ENCODE measurements around the gene TRAPPC2L. TPM values are rescaled to one million over a fixed set of nuclear protein-coding genes. Genes with fewer than 3 reads are reported as not detected.

Gene TRAPPC2L
- total RNA-seq, 1 donor from 2014 or later, result 50.1 TPM

DNA sequence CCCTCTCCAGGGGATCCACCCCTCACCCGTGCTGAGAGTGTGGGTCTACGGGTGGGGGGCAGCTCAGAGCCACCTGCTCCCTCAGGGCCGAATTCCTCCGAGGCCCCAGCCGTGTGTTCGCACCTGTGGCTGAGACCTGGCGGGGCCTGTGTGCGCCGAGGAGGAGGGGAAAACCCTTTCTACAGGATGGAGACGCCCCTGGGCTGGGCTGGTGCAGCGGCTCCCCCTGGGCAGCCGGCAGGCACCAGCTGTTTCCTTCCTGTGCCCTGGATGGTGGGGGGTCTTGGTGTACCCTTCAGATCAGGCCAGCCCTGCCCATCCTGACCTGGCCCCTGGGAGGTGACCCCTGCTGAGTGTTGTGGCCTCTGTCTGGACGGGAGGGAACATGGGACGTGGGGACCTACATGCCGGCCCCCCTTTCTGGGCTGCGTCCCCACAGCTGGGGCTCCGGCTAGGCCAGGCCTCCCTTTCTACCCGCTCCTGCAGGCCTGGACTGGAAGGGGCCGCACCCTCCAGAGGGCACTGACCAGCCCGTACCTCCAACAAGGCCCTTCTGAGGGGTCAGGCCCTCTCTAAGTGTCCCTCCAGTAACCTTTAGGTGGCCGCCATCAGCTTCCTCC lies 37.9 kb downstream of the TRAPPC2L start:
- DNase-seq (ENCODE audit: low read depth), result no peak
- peaks cover 5% of the 10 kb centered on the region for H3K27me3 ChIP-seq (ENCODE audit: control insufficient read depth, insufficient read depth, low read length)
- H3K36me3 ChIP-seq (ENCODE audit: control insufficient read depth, insufficient read depth, low read length), result no peaks in the 10 kb centered on the region
- TF ChIP-seq, protein P1, sequence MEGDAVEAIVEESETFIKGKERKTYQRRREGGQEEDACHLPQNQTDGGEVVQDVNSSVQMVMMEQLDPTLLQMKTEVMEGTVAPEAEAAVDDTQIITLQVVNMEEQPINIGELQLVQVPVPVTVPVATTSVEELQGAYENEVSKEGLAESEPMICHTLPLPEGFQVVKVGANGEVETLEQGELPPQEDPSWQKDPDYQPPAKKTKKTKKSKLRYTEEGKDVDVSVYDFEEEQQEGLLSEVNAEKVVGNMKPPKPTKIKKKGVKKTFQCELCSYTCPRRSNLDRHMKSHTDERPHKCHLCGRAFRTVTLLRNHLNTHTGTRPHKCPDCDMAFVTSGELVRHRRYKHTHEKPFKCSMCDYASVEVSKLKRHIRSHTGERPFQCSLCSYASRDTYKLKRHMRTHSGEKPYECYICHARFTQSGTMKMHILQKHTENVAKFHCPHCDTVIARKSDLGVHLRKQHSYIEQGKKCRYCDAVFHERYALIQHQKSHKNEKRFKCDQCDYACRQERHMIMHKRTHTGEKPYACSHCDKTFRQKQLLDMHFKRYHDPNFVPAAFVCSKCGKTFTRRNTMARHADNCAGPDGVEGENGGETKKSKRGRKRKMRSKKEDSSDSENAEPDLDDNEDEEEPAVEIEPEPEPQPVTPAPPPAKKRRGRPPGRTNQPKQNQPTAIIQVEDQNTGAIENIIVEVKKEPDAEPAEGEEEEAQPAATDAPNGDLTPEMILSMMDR (IDR thresholded peaks at IDR 0.05; ENCODE audit: insufficient read depth, low read length, poor library complexity, severe bottlenecking), result no peak
- no peak overlapping the region for H3K4me3 ChIP-seq (ENCODE audit: low read depth, low read length)

DNA sequence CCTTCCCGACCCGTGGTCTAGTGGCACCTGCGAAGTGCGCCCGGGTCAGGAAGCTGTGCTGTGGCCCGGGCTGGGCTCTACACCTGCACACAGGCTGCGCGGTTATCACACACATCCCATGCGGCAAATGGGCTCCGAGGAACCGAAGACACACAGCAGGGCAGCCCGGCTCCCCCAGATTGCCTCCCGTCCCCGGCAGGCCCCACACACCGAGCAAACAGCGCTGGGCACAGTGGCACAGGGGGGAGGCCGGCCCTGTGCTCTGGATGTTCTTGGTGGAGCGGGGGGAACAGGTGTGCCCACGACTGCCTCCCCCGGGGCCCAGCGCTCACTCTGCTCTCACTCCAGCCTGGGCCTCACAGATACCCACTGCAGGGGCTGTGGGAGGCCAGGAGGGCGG lies 38.4 kb downstream of the TRAPPC2L start:
- TF ChIP-seq, protein P1 (IDR thresholded peaks at IDR 0.05; ENCODE audit: insufficient read depth, low read length, poor library complexity, severe bottlenecking), result no peak
- no peaks in the 10 kb centered on the region for H3K36me3 ChIP-seq (ENCODE audit: control insufficient read depth, insufficient read depth, low read length)
- DNase-seq (ENCODE audit: low read depth), result no peak
- H3K4me3 ChIP-seq (ENCODE audit: low read depth, low read length), result no peak overlapping the region
- H3K27me3 ChIP-seq (ENCODE audit: control insufficient read depth, insufficient read depth, low read length), result peaks cover 5% of the 10 kb centered on the region

DNA sequence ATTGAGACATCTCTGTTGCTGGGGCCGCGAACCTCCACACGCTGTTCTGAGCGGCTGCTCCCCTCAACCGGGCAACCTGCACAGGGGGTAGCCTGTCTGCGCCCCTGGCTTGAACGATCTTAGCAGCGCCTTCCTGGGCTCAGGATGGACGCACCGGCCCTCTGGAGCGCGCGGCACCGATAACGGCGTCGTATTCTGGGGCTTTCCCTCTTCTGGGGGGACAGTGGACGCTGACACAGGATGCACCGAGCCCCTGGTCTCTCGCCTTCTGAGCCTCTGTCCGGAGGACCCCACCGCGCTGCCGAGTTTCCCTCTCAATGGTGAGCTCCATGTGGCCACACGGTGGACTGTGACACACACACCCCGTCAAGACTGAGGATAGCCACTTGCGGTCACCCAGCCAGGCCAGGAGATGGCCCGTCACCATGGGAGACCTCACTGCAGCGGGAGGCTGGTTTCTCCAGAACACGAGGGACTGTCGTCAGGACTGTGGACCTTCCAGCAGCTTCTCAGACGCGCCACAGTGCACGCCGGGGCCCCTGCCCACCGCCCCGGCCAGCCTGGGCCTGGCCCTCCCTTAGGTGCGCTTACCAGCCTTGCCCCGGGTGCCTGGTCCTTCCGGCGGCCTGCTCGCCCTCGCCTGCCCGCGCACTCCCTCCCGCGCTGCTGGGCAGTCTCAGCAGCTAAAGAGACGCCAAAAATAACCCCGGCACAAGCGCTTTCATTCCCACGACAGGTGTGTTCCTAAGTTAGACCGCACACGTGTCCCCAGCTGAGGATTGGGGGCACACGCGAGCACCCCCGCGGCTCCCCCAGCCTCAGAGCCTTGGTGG lies 39.5 kb downstream of the TRAPPC2L start:
- H3K4me3 ChIP-seq (ENCODE audit: low read depth, low read length), result no peak overlapping the region
- no peak for DNase-seq (ENCODE audit: low read depth)
- H3K36me3 ChIP-seq (ENCODE audit: control insufficient read depth, insufficient read depth, low read length), result no peaks in the 10 kb centered on the region
- peaks cover 9% of the 10 kb centered on the region for H3K27me3 ChIP-seq (ENCODE audit: control insufficient read depth, insufficient read depth, low read length)
- TF ChIP-seq, protein P1 (IDR thresholded peaks at IDR 0.05; ENCODE audit: insufficient read depth, low read length, poor library complexity, severe bottlenecking), result no peak

DNA sequence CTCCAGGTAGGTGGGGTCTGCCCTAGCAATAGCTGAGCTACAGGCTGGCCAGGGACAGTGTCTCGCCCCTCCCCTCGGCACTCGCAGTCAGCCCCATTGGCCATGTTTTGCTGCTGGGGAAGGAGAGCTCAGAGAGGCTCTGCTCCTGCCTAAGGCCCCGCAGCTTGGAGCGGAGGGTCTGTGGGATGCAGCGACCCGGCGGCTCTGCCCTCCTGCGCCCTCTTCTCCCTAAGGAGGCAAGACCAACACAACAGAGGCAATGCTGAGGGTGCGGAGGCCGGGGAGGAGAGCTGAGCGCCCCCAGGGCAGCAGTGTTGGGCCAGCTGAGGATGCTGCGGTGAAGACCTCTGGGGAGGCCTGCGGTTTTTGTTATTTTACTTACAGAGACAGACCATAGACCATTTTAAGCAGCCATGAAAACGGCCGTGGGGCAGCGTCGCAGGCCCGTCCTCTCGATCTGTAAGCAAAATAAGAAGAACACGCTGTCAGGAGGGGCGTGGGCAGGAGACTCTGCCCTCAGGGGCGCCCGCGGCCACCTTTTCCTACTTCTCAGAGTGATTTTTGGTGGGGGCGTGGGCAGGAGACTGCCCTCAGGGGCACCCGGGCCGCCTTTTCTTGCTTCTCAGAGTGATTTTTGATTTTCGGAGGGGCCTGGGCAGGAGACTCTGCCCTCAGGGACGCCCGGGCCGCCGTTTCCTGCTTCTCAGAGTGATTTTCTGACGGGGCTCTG lies 40.9 kb downstream of the TRAPPC2L start:
- Histone ChIP-seq H3K36me3 (ENCODE audit: control insufficient read depth, insufficient read depth, low read length) (no peaks in the 10 kb centered on the region), H3K27me3 (ENCODE audit: control insufficient read depth, insufficient read depth, low read length) (peaks cover 11% of the 10 kb centered on the region), H3K4me3 (ENCODE audit: low read depth, low read length) (no peak overlapping the region)
- no peak for DNase-seq (ENCODE audit: low read depth)
- TF ChIP-seq, protein P1 (IDR thresholded peaks at IDR 0.05; ENCODE audit: insufficient read depth, low read length, poor library complexity, severe bottlenecking), result no peak

DNA sequence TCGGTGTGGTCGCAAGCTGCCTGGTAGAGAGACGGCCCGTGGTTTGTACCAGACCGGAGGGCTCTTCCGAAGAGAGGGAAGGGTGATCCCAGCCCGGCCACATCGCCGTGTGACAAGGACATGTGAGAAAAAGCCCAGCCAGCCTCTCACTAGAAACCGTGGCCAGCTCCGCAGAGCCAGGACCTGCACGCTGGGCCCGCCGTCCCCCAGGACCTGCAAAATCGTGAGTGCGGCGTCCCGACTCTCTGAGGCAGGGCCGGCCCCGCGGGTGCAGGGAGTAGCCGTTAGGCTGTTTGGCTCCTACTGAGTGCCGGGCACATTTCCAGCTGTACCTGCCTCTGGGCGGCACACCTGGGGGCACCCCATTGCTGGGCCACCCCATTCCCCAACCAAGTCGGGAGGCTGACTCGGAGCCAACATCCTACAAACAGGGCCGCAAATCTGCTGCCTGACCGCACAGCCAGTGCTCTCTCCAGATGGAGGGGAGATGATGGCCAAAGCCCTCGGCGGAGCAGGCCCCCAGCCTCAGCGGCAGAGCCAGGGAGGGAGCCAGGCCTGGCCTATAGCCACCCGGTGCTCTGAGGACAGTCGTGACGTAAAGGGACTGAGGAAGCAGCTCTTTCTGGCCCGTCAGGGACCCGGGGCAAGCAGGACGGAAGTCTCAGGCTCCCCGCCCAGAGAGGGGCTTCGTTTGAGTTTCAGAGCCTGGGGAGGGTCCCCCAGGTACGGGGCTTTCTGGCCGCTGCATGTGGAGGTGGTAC lies 43.2 kb downstream of the TRAPPC2L start:
- Histone ChIP-seq H3K27me3 (ENCODE audit: control insufficient read depth, insufficient read depth, low read length) (peaks cover 11% of the 10 kb centered on the region), H3K36me3 (ENCODE audit: control insufficient read depth, insufficient read depth, low read length) (no peaks in the 10 kb centered on the region), H3K4me3 (ENCODE audit: low read depth, low read length) (no peak overlapping the region)
- no peak for DNase-seq (ENCODE audit: low read depth)
- TF ChIP-seq, protein P1 (IDR thresholded peaks at IDR 0.05; ENCODE audit: insufficient read depth, low read length, poor library complexity, severe bottlenecking), result no peak

Data from kidney epithelial cell (primary cell).